HG03039 (cell line): Measurements from ENCODE around the gene THBS2.
"Not testable (repeated sequence)": the region's sequence is repeated elsewhere in the genome, so short reads cannot be mapped to it uniquely, and the experiment has no call there.

Source experiments
- ATAC-seq: cut with Tn5 transposase; IDR thresholded peaks from one replicate; pipeline ENCODE4 v1.9.1; 2021; ENCODE audit warnings: mild to moderate bottlenecking, moderate library complexity; ENCODE audit not compliant: unreplicated experiment

The THBS2 gene

GRCh38 chr6:169273511-169273910, 19.9 kb upstream of the THBS2 start:
- ATAC-seq = no peak

DNA sequence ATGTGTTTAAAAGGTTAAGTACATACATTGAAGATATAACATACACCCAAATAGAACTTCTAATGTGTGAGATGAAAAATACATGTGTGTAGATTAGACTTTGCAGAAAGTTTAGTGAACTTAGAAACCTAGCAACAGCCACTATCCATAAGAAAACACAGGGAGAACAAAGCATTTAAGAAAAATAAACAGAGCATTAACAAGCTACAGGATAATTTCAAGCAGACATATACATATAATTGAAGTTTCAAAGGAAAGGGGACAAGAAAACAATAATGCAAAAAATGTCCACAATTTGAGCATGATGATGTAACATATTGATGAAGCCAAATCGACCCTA, 18.2 kb upstream of the THBS2 start:
- ATAC-seq = no peak

- no peak for ATAC-seq
Measured at GRCh38 chr6:169271158-169271876, 17.7 kb upstream of the THBS2 start.

DNA sequence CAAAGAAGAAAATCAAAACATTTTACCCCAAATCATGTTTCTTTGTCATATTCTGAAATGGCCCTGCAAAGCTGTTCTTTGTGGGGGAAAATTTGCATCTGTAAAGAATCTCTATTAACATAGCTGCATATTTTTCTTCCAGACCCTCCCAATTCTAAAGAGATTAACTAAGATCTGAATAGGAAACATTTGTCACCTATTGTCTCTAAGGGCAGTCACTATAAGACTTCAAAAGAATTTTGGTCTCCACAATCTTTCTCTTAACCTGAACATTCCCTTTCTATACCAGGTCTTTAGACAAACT, 16.4 kb upstream of the THBS2 start:
- not testable (repeated sequence) for ATAC-seq

- no peak for ATAC-seq
Measured at GRCh38 chr6:169269180-169270076, 15.8 kb upstream of the THBS2 start.

- ATAC-seq = no peak
Measured at GRCh38 chr6:169268276-169268675, 14.6 kb upstream of the THBS2 start.

DNA sequence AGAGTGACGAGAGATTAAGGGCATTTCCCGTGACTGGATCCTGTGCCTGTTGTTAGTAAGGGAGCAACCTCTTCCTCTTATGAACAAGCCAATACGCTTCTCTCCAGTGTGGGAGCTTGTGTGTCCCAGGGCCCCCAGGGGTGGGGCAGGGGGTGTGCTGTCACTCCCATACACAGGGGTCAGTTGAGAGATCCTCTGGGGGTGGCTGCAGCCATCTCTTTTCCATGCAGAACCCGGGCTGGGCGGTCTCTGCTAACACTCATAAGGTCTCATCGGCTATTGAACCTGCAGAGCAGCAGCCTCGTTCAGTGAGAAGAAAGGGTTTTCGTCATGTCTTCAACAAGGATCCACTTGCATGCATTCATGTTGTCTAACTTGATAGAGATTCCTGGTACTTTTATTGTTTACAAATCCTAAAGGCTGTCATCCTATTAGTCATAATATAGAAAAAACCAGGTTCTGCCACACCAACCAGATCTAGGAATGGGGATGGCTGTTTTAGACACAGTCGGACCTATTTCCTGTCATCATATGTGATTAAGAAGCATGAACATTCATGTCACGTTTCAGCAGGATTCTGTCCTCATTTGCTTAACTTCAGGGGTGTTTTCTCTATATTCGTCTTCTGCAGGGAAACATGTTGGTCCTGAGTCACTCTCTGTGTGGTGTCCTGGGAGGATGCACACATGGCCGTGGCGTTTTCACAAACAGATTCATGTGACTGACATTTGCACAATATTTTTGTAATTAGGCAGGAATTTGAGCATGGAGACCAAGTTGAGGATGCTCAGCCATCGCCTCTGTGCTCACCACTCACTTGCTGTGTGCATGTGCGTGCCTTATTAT, 13.3 kb upstream of the THBS2 start:
- no peak for ATAC-seq

DNA sequence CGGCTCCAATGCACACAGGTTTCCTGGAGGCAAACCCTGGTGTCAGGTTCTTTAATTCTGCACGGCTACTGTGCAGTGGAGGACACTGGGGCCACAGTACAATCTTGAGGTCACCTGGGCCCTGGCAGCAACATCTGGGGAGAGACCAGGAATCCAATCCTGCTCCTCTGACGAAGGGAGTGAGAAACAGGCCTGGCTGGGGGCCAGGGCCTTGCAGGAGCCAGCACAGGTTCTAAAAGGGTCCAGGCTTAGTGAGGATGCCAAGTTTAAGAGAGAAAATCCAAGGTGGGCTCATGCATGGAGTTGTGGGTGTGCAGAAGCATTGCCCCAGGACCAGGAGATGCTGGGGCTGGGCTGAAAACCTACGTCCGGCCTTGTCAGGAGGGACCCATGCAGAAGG, 12.6 kb upstream of the THBS2 start:
- no peak for ATAC-seq

DNA sequence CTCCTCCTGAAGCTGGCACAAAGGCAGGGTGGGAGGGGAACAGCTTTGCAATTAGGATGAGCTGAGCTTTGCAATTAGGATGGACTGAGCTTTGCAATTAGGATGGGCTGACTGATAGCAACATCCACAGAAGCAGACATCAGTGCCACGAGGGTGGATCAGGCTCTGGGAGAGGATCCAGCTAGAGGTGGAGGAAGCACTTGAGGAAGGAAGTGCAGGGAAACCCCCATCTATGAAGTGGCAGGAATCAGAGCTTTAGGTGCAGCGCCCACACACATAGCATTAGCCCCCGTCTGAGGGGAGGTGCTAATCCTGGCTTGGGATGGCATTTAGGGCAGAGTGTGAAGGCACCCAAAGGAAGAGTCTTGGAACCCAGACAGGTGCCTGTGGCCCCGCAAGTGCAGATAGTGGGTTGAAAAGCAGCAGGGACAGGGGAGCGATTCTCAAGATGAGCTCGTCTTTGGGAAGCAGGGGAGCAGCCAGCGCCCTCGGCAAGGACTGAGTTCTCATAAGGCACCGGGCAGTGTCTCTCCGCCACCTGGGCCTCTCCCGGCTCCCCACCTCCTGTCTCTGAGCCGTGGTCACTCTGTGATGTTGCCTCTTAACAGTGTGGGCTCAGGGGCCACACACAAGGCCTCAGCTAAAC, 12.0 kb upstream of the THBS2 start:
- no peak for ATAC-seq

GRCh38 chr6:169263836-169264608, 10.4 kb upstream of the THBS2 start:
- ATAC-seq = no peak

- ATAC-seq = no peak
Measured at GRCh38 chr6:169263374-169263773, 9.7 kb upstream of the THBS2 start.

- ATAC-seq = not testable (repeated sequence)
Measured at GRCh38 chr6:169262602-169263001, 9.0 kb upstream of the THBS2 start.

DNA sequence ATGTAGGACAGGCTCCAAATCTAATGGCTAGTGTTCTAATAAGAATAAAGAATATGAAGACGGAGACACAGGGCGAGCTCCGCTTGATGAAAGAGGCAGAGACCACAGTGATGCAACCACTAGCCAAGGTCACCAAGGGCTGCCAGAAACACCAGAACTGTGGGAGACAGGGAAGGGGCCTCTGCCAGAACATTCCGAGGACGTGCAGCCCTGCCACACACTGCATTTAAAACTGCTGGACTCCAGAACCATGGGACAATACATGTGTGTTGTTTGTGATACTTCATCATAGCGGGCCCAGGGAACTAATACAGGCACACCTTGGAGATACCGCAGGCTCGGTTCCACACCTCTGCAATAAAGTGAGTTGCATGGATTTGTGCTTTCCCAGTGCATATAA, 2.9 kb upstream of the THBS2 start:
- no peak for ATAC-seq

DNA sequence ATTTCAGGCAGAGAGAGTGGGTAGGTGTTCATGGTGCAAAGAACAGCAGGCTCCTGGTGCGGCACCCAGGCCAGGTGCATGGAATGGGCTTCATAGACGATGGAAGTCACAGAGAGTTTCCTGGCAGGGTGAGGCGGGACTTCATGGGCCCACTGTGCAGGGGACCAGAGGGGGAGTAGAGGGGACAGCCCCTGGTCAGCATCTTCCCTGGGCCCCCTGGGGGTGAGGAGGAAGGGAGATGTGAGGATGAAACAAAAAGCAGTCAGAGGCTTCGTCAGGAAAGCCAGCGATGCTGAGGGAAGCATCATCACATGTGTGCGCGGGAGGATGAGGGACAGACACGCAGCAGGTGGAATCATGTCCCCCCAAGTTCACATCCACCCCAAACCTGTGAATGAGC, 2.4 kb upstream of the THBS2 start:
- no peak for ATAC-seq

- ATAC-seq = no peak
Measured at GRCh38 chr6:169255643-169256042, 2.0 kb upstream of the THBS2 start.

DNA sequence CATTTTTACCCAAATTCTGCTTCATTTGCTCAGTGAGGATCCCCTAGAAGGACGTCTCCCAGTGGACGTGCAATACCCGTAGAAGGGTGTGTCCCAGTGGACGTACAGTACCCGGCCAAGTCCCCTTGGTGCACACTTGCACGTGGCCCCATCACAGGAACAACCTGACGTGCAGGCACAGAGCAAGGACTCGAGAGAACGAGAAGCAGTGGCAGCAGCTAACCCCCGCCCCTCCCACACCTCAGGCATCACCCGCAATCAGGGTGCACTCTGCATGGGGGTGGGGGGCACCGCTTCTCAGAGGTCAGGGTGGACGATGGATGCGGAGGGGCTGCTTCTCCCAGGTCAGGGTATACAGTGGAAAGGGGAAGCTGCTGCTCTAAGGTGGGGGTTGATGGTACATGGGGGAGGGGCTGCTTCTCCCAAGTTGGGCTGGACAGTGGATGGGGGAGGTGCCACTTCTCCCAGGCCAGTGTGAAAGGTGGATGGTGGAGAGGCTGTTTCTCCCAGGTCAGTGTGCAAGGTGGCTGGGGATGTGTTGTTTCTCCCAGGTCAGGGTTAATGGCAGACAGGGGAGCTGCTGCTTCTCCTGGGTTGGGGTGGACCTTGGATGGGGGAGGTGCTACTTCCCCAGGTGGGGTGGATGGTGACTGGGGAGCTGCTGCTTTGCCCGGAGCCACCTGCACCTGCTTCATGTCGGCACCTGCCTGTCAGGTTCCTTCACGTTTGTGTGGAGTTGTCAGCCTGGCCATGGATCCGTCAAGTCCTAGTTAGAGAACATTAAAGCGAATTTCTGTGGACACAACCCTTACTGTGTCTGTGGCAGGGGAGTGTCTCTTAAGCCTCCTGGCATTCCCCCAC, 1.0 kb upstream of the THBS2 start:
- no peak for ATAC-seq

DNA sequence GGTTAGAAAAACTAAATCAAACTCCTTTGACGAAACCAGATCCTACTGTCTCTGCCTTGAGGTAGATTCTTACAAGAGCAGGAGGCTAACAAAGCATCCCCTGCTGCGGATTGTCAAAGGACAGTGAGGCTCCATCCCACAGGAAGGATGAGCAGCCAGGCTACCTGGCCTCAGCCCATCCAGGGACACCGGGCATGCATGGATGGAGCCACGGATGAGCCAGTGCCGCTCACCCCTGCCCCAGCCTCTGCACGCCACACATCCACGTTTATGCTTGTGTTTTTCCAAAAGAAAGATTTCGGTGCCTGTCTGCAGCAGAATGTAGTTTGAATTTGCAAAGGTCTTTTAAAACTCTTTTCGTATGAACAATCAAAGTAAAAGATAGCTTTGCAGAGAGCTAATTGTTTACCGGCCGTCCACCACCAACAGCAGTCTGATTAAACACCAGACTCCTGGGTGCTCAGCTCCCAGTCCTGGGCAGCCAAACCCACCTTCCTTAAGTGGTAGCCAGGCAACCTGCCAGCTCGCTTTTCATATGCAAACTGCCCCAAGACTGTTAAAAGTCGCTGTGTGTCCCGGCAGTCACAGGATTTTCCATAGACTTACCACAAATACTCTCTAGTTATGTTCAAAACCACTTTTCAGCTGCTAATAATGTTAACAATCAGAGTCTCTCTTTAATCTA, 999 bp downstream of the THBS2 start:
- ATAC-seq = no peak

DNA sequence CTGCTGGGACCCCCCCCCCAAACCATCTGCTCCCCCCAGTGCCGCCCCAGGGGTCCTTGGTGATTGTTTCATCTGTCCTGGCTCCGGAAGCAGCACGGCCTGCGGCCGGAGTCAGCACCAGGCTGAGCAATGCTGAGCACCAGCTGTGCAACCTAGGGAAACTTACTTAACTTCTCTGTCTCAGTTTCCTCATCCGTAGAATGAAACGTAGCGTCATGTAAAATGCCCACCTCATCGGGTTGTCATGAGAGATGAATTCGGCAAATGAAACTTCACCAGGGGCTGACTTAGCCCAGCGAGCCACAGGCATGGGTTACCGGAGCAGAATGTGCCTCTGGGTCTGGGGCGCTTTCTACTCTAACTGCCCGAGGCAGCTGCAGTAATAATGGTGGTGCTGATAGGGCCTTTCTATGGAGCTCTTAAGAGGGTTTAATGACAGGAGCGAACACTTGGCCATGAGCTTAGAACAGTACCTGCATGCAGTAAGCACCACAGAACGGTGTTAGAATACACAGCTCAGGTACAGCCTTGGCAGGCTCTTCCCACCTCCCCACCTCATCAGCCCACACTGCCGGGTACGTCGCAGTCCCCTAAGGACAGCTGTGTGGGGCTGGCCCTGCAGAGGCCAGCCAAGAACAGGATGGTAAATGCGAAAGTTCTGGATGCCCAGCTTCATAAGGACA, 1.7 kb downstream of the THBS2 start:
- ATAC-seq = no peak
